Erythroblast (primary cell): ENCODE results near the gene SORT1.

Source experiments
- GATA1 ChIP-seq: IDR thresholded peaks from 2 replicates; pipeline ENCODE4 v1.6.1; 2011; ENCODE audit warnings: low read depth, mild to moderate bottlenecking, control low read depth, low read length, moderate library complexity
- POLR2A ChIP-seq: IDR thresholded peaks from 2 replicates; pipeline ENCODE4 v1.6.1; 2011; ENCODE audit warnings: mild to moderate bottlenecking, low read length

- no peak for TF ChIP-seq POLR2A
- TF ChIP-seq GATA1, result no peak
Observed at GRCh38 chr1:109301874-109302273, 95.8 kb downstream of the SORT1 start.
